MG63 (cell line): ENCODE data around the gene RTKN2. TPM values are rescaled to one million over a fixed set of nuclear protein-coding genes. Genes with fewer than 3 reads are reported as not detected.
"Not testable (repeated sequence)": the region's sequence is repeated elsewhere in the genome, so short reads cannot be mapped to it uniquely, and the experiment has no call there.

ENCODE experiments used
- DNase-seq: peaks from one replicate; pipeline ENCODE4 v3.0.0-alpha.2; 2020
- H3K27me3 ChIP-seq: fragments of 250-450 bp; sonication (Bioruptor Pico); 2 replicates; pipeline ENCODE4 v1.5.1; 2020; ENCODE audit warnings: mild to moderate bottlenecking, moderate library complexity
- H3K36me3 ChIP-seq: fragments of 250-450 bp; sonication (Bioruptor Pico); 2 replicates; pipeline ENCODE4 v1.5.1; 2020; ENCODE audit warnings: mild to moderate bottlenecking, moderate library complexity
- H3K4me3 ChIP-seq: fragments of 250-450 bp; sonication (Bioruptor Pico); 2 replicates; pipeline ENCODE4 v1.5.1; 2020; ENCODE audit warnings: mild to moderate bottlenecking, moderate library complexity
- H3K9me3 ChIP-seq: fragments of 250-450 bp; sonication (Bioruptor Pico); 2 replicates; pipeline ENCODE4 v1.5.1; 2020; ENCODE audit warnings: mild to moderate bottlenecking, moderate library complexity
- total RNA-seq: library from RNA; depleted of rRNA; stranded (reverse); fragments of >200 nt; shearing (Covaris generic); gene quantifications from 2 replicates; pipeline ENCODE4 v1.2.3, GENCODE V29; 2014; ENCODE audit warnings: low replicate concordance; rRNA removed

RTKN2 gene
- total RNA-seq, result 1.3 and 2.7 TPM in 2 replicates

DNA sequence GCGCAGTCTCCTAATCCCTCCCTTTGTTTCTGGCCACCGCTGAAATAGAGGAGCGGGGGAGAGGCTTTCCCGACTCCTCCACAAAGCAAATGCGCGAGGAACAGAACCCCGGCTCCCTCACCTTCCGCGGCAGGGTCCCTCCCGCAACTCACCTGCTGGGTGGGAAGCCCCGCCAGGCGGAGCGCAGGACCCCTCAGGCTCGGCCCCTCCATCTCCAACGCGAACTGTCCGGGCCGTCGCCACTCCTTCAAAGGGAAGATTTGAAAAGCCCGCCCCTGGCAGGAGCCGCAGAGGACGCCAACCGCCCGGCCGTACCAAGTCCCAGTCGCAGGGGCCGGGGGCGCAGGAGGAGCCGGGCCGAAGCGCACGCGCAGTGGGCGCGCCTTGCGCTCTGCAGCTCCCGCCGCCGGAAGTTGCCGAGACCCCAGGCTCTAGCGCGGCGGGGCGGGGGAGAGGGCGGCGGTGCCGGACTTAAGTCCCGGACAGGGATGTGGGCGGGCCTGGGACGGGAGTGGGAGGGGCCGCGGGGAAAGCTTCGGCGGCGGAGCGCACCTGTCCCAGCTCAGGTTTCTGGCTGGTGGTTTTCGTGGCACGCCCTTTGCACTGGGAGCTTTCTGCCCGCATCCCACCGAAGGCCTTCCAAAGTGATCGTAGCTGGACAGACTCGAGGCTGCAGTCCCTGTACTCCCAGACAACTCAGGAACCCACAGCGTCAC, at the start of gene RTKN2:
Gene RTKN2 (minus strand): TSS at position 446 of the 716 bp plus-strand sequence. CDS start 234 bp downstream, at position 212.
- Histone ChIP-seq H3K4me3 (peak within 1 kb of the TSS; percentile 68), H3K36me3 (no peaks in the 10 kb centered on the region), H3K9me3 (no peaks in the 10 kb centered on the region), H3K27me3 (peaks cover 5% of the 10 kb centered on the region)
- DNase-seq, result peak; percentile 73

GRCh38 chr10:62317257-62317656, 48.6 kb upstream of the RTKN2 start:
- no peaks in the 10 kb centered on the region for H3K36me3 ChIP-seq
- DNase-seq, result no peak
- no peaks in the 10 kb centered on the region for H3K27me3 ChIP-seq
- H3K9me3 ChIP-seq, result no peaks in the 10 kb centered on the region
- H3K4me3 ChIP-seq, result no peak overlapping the region

DNA sequence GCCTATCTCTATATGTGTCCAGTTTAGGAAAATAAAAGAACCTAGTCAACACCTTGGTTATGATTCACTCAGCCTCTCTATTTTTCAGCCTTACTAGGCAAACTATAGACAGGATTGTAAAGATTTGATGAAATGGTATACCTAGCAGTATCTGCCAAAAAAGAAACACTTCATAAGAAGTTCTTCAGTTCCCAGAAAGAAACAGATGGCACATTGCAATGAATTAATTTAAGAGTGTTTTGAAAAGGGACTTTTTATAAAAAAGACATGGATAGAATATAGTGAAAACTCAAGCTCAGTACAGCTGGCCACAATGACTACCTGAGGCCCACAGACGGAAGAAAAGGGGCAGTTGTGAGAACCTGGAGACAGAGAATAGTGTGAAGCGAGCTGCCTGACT, 40.6 kb upstream of the RTKN2 start:
- Histone ChIP-seq H3K4me3 (no peak overlapping the region), H3K27me3 (no peaks in the 10 kb centered on the region; the same call in 1 of the 2 replicates), H3K9me3 (no peaks in the 10 kb centered on the region), H3K36me3 (no peaks in the 10 kb centered on the region)
- no peak for DNase-seq

GRCh38 chr10:62308101-62308500, 39.5 kb upstream of the RTKN2 start:
- Histone ChIP-seq H3K4me3 (no peak overlapping the region), H3K36me3 (no peaks in the 10 kb centered on the region), H3K9me3 (no peaks in the 10 kb centered on the region), H3K27me3 (no peaks in the 10 kb centered on the region; the same call in 1 of the 2 replicates)
- DNase-seq, result no peak

- Histone ChIP-seq H3K36me3 (no peaks in the 10 kb centered on the region), H3K9me3 (no peaks in the 10 kb centered on the region), H3K27me3 (no peaks in the 10 kb centered on the region; the same call in 1 of the 2 replicates), H3K4me3 (no peak overlapping the region)
- DNase-seq, result no peak
Observed at GRCh38 chr10:62307635-62308034, 39.0 kb upstream of the RTKN2 start.

- Histone ChIP-seq H3K36me3 (no peaks in the 10 kb centered on the region), H3K4me3 (no peak overlapping the region), H3K9me3 (no peaks in the 10 kb centered on the region), H3K27me3 (no peaks in the 10 kb centered on the region; the same call in 1 of the 2 replicates)
- no peak for DNase-seq
Observed at GRCh38 chr10:62306663-62307062, 38.0 kb upstream of the RTKN2 start.

- H3K4me3 ChIP-seq, result no peak overlapping the region
- no peaks in the 10 kb centered on the region for H3K36me3 ChIP-seq
- H3K9me3 ChIP-seq, result no peaks in the 10 kb centered on the region
- DNase-seq, result no peak
- no peaks in the 10 kb centered on the region for H3K27me3 ChIP-seq
Observed at GRCh38 chr10:62305813-62306212, 37.2 kb upstream of the RTKN2 start.

DNA sequence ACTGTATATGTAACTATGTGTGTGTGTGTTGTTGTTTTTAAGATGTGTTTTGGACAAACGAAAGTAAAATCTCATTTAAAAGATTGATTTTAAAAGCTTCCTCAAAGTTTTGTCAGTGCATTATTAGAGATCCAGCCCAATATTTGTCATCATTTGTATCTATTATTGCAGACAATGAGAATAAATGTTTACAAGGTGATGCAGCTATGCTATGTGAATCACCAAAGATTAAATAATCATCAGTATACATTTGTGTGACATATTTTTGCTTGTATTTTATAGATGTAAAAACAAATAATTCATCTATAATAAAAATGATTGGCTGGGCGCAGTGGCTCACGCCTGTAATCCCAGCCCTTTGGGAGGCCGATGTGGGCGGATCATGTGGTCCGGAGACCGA, 35.3 kb upstream of the RTKN2 start:
- Histone ChIP-seq H3K27me3 (no peaks in the 10 kb centered on the region), H3K4me3 (no peak overlapping the region), H3K36me3 (no peaks in the 10 kb centered on the region), H3K9me3 (no peaks in the 10 kb centered on the region)
- DNase-seq, result no peak

DNA sequence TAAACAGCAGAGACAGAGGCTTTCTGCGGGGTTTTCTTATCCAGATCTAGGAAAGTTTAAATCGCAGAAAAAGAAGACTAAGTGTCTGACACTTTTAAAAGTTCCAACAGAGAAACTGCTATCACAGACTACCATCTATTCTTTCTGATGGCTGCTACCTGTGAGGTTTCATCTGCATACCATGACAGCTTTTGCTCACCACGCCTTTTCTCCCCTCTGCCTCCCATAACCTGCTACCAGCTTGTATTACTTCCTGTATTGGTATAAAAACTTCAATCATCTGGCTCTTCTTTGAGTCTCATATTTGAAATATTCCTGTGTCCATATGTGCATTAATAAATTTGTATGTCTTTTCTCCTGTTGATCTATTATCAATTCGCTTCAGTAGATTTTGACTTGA, 34.1 kb upstream of the RTKN2 start:
- no peaks in the 10 kb centered on the region for H3K36me3 ChIP-seq

GRCh38 chr10:62297857-62298256, 29.2 kb upstream of the RTKN2 start:
- Histone ChIP-seq H3K27me3 (no peaks in the 10 kb centered on the region), H3K4me3 (no peak overlapping the region), H3K9me3 (no peaks in the 10 kb centered on the region), H3K36me3 (no peaks in the 10 kb centered on the region)
- DNase-seq, result no peak

More for the DNA sequence above, 34.1 kb upstream of the RTKN2 start:
- DNase-seq, result no peak
- Histone ChIP-seq H3K9me3 (no peaks in the 10 kb centered on the region), H3K4me3 (no peak overlapping the region), H3K27me3 (no peaks in the 10 kb centered on the region)

- no peaks in the 10 kb centered on the region for H3K27me3 ChIP-seq
- H3K4me3 ChIP-seq, result no peak overlapping the region
- no peaks in the 10 kb centered on the region for H3K36me3 ChIP-seq
- H3K9me3 ChIP-seq, result no peaks in the 10 kb centered on the region
- no peak for DNase-seq
Observed at GRCh38 chr10:62284221-62284620, 15.6 kb upstream of the RTKN2 start.

GRCh38 chr10:62281348-62281747, 12.7 kb upstream of the RTKN2 start:
- not testable (repeated sequence) for H3K36me3 ChIP-seq, DNase-seq, H3K4me3 ChIP-seq, H3K9me3 ChIP-seq, H3K27me3 ChIP-seq

DNA sequence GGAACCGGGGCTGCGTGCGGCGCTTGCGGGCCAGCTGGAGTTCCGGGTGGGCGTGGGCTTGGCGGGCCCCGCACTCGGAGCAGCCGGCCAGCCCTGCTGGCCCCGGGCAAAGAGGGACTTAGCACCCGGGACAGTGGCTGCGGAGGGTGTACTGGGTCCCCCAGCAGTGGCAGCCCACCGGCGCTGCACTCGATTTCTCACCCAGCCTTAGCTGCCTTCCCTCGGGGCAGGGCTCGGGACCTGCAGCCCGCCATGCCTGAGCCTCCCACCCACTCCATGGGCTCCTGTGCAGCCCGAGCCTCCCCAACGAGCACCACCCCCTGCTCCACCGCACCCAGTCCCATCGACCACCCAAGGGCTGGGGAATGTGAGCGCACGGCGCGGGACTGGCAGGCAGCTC, 11.7 kb upstream of the RTKN2 start:
- not testable (repeated sequence) for H3K9me3 ChIP-seq, H3K4me3 ChIP-seq, H3K27me3 ChIP-seq, DNase-seq, H3K36me3 ChIP-seq

DNA sequence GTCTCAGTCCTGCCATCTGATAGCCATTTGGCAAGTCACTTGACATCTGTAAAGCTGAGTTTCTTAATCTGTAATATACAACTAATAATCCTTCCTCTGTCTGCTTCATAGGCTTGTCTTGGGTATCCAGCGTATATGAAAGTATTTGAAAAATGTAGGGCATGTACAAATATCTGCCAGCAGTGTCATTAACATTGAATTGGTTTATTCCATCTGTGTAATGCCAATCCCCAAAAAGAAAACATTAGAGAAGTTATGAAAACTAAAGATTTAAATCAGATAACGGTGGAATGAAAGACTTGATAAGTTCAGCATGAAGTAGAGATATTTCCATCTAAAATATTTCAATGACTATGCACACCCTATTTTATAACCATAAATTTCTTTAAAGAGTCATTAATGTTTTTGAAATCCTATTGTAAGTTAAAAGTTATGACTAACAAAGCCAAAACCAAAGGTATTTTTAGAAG, 9.8 kb upstream of the RTKN2 start:
- no peaks in the 10 kb centered on the region for H3K9me3 ChIP-seq
- no peak overlapping the region for H3K4me3 ChIP-seq
- DNase-seq, result no peak
- H3K27me3 ChIP-seq, result no peaks in the 10 kb centered on the region
- no peaks in the 10 kb centered on the region for H3K36me3 ChIP-seq

- Histone ChIP-seq H3K9me3 (no peaks in the 10 kb centered on the region), H3K36me3 (no peaks in the 10 kb centered on the region), H3K27me3 (no peaks in the 10 kb centered on the region), H3K4me3 (no peak overlapping the region)
- DNase-seq, result no peak
Observed at GRCh38 chr10:62277971-62278370, 9.3 kb upstream of the RTKN2 start.

DNA sequence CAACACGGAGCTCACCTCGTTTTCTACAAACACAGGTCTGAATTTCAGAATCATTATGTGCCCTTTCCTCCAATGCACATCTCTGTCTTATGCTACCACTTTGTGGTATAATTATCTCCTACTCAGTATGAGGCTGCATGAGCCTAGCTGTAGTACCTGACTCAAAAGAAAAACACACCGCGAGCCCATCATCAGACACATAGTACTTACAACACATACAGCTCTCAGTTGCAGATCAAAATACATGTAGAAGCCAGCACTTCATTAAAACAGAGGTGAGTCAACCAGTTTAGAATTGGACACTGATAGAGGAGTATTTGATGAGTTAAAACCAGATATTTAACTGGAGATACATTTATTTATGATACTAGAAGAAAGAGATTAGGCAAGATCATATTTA, 1.4 kb upstream of the RTKN2 start:
- H3K4me3 ChIP-seq, result no peak overlapping the region
- H3K9me3 ChIP-seq, result no peaks in the 10 kb centered on the region
- no peak for DNase-seq
- H3K27me3 ChIP-seq, result peaks cover 5% of the 10 kb centered on the region
- no peaks in the 10 kb centered on the region for H3K36me3 ChIP-seq

DNA sequence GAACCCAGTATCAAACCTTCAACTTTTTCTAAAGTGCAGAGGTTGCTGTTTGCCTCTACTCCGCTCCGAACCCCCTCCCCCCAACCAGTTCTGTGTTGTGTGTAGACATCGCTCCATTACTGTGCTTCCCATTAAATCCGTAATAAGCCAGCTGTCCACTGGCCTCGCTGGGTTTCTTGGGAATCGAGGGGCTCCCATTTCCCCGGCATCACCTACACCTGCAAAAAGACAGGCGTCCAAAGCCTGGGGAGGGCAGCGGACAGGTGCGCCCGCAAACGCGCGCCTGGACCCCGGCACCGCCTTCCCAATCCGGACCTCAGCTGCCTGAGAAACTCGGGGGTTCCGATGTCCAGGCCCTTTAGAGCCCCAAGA, 631 bp downstream of the RTKN2 start:
- Histone ChIP-seq H3K36me3 (no peaks in the 10 kb centered on the region), H3K27me3 (peaks cover 5% of the 10 kb centered on the region), H3K4me3 (peak overlapping the region; percentile 68), H3K9me3 (no peaks in the 10 kb centered on the region)
- DNase-seq, result no peak

DNA sequence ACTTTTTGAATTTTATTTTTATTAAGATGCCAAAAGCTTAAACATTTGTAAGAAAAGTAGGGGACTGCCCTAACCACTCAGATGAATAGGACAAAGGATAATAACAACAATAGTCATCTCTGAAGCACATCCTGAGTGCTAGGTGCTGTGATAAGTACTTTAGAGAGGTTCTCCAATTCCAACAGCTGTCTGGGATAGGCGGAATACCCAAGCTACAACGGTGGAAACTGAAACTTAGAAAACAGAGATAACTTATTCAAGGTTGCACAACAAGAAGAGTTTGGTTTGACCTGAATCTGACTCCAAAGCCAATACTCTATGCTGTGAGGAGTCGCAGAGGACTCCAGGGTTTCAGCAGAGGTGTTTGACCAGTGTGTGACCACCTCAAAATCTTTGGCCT, 2.0 kb downstream of the RTKN2 start:
- no peaks in the 10 kb centered on the region for H3K9me3 ChIP-seq
- no peak overlapping the region for H3K4me3 ChIP-seq
- H3K27me3 ChIP-seq, result peaks cover 5% of the 10 kb centered on the region
- DNase-seq, result no peak
- H3K36me3 ChIP-seq, result no peaks in the 10 kb centered on the region
